GM18499 (cell line): ENCODE results near the gene NEO1.

Experiments
- ATAC-seq: cut with Tn5 transposase; IDR thresholded peaks from one replicate; pipeline ENCODE4 v1.9.1; 2021; ENCODE audit warnings: moderate number of reproducible peaks; ENCODE audit not compliant: insufficient read depth, unreplicated experiment

NEO1 gene

DNA sequence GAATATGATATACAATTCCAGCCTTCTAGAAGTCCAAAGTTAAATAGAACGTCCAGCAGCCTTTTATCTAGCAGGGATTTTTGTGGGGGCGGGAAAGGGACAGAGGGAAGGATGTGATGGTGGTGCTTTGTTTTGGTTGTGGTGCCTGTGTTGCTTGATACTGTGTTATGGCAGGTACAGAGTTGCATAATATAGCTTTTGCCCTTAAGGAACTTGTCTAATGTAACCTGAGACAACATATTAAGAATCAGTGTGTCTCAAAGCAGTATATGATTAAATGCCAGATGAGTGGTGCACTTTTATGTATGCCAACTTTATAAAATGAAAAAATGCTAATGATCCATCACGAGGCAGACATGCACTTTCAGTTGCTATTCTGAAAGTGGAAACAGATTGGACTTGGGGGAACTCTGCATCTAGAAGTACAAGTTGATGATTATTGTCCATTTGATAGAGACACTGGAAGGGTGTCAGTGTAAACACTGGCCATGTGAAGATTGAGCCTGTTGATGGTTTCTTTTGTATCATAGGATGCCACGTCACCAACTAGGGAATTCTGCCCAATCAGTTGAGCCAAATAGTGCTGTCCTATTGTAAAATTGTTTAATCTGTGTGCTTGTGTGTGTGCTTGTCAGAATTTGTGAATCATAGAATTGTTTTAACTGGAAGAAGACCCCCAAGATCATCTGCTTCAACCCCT is 23.0 kb downstream of the NEO1 start:
- ATAC-seq, result no peak

DNA sequence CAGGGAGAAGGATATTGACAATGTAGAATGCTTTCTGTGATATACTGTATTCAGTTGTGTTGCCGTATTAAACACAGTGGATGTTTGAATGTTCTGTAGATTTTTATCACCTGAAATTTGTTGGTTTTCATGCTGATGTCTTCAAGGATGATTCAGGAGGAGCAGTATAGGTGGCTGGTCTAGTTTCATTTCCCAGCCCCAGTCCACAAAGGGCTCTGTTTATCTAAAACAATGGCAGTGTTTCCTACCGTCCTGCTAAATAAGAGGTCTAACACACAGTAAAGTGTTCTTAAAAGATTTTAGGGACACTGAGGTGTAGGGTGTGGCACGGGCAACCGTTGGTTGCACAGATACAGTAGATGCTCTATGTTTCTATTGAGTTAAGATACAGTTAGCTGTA is 26.0 kb downstream of the NEO1 start:
- ATAC-seq, result no peak

DNA sequence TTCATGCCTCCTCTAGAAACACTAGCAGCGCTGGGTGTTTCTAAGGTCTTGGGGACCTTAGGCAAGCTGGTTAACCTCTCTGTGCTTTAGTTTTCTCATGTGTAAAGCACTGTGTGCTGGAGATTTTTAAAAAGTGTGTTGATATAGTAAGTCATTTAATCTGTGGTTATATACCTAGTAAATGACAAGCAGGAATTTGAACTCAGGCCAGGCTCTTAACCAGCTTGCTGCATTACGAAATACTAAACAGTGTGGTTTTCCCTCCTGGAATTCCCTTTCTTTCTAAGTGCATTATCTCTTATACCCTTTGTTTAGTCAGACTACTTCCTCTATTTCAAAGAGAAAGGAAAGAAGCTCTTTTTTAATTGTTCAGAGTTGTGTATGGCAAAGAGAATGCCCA is 26.5 kb downstream of the NEO1 start:
- ATAC-seq, result no peak

DNA sequence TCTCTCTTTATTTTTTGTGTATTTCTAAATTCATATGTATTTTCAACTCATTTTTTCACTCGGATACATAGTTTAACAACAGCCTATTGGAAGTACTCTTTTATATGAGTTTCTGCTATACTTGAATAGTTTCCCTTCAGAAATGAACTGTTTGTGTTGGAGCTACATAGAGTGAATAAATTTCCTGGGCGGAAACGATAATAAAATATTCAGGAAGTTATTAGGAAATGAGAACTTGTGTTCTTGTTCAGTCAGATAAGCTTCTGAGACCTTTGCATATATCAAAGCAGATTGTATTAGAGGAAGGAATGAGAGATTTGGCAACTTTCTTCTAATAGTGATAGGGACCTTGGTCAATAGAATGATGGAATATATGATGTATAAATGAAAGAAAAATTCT is 27.3 kb downstream of the NEO1 start:
- ATAC-seq, result no peak

DNA sequence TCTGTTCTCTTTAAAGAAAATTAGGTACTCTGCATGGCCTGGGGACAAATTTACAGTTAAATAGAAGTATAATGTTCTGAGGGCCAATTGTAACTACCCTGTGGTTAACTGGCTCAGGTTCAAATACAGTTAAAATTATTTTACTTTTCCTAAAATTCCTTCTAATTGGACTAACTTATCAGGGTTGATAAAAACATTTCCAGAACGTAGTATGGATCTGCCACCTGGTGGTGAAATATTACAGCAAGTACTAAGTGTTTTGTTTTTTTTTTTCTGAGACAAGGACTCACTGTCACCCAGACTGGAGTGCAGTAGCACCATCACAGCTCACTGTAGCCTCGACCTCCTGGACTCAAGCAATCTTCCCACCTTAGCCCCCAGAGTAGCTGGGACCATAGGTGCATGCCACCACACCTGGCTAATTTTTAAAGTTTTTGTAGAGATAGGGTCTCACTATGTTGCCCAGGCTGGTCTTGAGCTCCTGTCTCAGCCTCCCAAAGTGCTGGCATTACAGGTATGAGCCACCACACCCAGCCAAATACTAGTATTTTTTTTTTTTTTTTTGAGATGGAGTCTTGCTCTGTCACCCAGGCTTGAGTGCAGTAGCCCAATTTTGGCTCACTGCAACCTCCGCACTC is 29.2 kb downstream of the NEO1 start:
- ATAC-seq, result no peak

DNA sequence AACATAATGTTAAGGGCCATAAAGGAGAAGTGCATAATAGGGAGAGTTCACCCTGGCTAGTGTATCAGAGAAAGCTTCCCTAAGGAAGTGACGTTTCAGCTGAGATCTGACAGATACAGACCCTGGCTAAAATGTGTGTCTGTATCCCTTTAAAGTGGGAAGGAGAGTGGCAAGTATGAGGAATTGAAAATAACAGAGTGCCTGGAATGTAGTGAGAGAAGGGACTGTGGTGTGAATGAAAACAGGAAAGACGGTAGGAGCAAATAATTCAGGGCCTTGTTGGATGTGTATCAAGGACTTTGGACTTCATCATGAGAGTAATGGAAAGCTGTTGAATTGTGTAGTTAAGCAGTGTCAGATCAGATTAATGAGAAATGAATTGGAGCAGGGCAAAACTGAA is 30.5 kb downstream of the NEO1 start:
- no peak for ATAC-seq

DNA sequence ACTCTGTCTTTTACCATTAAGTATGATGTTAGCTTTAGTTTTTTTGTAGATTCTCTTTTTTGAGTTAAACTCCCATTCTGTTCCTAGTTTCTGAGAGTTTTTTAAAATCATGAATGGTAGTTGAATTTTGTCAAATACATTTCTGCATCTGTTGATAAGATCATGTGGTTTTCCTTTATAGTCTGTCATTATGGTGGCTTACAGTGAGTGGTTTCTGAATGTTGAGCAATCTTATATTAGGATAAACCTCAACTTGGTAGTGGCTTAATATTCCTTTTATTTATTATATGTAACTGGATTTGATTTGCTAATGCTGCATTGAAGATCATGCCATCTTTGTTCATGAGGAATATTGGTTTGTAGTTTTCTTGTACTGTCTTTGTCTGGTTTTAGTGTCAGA is 34.8 kb downstream of the NEO1 start:
- no peak for ATAC-seq

DNA sequence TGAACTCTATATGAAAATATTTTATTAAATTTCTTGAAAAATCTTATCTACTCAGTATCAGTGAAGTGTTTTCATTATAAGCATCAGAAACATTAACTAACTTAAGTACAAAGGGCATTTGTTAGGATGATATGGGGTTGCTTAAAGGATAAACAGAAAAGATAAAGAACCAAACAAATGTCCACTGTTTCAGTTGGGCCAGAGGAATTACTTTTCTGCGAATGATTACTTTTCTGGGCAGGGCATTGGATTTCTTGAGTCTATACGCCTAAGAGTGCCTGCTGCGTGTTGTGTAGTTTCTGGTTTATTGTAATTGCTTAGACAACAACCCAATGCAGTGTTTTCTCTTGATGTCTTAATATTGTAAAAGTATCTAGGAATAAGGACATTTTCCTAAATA is 52.8 kb downstream of the NEO1 start:
- no peak for ATAC-seq

DNA sequence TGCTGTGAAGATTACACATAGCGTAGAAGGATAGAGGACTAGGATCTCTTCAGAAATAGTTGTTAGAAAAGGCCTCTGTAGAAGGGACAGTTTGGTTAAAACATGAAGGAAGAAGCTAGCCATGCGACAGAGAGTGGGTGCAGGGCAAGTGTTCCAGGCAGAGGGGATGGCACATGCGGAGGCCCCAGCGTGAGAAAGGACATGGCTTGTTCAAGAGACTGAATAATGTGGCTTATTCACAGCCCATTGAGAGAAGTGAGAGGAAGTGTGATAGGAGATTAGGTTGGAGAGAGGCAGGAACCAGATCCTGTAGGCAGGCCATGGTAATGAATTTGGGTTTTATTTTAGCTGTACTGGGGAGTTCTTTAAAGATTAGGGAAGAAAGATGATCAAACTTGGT is 56.4 kb downstream of the NEO1 start:
- ATAC-seq, result no peak

DNA sequence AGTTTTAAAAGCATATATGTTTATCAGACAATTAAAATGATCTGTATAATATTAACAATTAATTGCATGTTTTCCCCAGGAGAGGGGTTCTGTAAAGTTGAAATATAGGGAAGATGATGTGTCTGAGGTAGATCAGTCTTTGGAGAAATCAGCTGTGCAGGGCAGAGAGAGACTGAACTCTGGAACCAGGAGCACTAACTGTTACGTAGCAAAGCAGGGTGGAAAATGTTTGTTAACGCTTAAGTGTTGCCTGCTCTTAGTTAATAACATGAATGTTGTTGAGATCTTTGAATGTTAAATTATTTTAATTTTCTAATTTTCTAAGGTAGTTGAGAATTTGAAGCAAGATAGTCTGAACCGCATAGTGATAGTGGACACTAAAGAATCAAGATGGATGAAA is 57.5 kb downstream of the NEO1 start:
- ATAC-seq, result no peak

DNA sequence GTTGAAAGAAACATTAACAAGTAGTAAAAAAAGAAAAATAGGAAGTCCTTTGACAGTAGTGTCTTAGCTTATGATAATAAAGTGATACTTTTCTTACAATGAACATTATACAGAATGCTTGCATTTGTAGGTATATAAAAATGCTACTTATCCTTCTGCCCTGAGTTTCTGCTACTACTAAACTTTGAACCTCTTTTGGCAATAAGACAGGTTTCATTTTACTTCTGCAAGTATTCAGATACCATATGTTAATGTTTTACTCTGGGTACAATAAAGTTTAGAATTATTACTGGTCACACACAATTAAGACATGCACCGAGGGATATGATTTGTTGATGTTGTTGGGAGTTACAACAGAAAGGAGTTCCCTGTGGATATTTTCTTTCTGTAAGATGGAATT is 57.9 kb downstream of the NEO1 start:
- ATAC-seq, result no peak

DNA sequence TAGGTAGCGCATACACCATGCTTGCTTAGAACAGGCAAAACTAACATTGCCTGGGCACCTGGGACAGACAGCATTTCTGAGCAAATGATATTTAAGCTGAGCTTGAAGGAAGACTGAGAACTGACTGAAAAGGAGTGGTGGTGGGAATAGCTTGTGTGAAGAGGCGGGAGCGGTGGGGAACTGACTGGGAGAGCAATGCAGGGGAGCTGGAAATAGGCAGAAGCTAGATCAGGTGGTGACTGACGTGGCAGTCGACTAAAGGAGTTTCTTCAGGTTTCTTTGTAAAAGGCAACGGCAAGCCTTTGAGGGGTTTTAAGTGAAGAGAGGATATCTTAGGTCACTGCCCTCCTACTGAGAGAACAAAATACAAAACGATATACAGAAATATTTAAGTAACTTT is 61.8 kb downstream of the NEO1 start:
- ATAC-seq, result no peak

DNA sequence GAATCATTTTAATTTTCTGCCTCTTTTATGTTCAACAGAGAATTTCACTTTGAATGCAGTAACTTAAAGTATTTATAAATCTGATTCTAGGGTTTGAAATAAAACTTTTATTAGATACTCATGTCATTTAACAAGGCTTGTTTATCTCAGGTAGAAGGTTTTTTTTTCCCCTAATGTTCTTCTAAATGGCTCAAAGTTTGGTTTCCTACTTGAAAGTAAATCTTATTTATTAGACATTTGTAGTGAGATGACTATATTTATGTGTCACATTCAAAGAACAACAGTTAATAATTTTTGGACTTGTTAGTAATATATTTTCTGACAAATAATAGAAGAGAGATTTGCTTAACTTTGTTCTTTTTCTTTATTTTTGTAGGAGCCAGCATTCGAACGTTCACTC is 63.9 kb downstream of the NEO1 start:
- no peak for ATAC-seq

DNA sequence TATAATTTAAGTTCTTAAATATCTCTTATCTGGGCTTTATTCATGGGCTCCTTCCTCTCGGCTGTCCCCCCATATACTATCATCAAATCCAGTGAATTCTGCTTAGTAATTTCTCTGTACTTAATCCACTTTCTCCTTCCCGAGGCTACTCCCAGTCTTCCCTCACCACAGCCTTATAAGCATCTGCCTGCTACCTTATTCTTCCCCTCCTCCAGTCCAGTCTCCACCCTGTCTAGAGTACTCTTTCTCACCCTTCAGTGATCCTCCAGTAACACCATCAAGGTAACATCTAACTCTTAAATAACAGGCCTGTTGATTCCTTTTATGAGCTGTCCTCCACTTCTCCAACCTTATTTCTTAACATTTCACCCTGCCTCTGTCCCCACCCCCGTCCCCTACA is 65.8 kb downstream of the NEO1 start:
- no peak for ATAC-seq

DNA sequence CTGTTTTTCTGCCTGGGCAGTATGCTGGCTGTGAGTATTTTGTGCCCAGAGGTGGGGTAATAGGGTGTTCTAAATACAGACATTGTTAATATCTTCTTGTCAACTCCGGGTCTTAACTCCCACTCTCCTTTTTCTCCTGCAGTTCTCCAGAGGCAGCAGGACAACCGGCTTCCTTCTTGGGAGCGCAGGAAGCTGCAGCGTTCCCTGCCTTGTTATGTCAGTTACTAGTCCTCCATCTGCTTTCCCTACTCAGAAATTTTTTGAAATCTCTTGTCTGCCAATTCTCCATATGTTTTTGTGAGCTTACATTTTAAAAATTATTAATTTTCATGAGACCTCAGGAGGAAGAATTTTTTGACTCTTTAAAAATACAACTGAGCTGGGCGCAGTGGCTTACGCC is 67.2 kb downstream of the NEO1 start:
- no peak for ATAC-seq

DNA sequence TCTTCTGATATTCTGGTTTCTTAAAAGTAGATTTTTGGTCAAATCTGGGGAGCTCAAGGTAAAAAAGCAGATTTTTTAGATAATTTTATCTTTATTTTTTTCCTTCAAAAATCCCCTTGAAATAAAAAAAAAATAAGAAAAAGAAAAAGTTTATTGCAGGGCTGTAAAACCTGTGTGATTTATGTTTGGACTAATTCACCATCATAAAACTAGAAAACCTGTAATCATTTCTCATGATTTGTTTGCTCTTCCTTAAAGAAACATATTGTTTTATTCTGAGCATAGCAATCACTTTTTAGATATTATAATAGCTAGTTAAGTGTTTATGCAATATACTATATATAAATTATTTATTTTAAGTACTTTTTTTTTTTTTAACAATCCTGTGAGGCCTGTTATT is 68.0 kb downstream of the NEO1 start:
- no peak for ATAC-seq

DNA sequence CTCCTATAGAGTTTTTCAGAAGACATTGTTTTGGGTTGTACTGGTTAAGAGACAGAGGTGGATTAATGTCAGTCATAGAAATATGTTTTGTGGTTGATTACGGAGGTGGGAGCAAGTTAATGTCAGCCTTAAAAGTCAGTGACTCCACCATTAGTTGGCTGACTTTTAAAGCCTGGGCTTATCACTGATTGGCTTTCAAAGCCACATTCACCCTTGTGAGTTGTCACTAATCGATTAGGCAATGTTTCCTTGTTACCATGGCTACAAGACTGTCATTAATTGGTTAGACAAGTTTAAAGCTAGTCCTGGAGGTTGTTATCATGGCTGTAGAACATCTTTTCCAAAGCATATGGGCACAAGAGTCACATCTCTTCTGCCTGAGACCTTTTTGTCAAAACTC is 73.0 kb downstream of the NEO1 start:
- no peak for ATAC-seq

DNA sequence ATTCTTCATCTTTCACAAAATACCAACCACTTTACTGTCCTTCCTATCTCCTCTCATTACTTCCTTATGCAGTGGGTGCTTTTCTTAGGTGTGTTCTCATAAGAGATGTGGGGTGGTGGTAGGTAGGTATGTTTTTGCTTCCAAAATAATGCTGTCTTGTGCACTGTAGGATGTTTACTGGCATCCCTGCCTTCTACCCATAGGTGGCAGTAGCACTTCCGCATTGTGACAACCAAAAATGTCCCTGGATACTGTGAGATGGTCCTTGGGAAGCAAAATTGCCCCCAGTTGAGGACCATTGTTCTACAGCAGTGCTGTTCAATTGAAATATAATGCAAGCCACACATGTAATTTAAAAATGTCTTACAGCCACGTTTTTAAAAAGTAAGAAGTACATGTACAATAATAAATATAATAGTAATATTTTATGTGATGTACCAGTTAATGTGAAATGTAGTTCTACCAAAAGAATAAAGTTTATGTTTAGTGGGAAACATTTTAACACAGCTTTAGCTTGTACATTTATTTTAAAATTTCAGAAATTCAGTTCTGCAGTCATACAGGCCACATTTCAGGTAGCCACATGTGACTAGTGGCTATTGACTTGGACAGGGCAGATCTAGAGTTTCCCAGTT is 75.2 kb downstream of the NEO1 start:
- no peak for ATAC-seq

DNA sequence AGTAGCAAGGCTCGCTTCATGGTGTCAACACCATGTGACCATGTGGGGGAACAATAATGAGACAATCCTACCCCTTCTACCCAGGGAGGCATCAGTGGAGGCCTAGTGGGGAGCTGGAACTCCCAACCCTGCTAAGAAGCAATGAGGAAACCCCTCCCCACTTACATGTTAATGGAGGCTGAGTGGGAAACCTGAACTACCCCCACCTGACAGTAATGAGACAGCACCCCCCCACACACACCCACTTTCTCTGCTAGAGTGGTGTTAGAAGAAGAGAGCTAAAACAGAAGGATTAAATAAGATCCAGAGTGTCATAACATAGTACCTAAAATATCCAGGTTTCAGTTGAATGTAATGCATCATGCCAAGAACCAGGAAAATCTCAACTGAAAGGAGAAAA is 78.6 kb downstream of the NEO1 start:
- no peak for ATAC-seq

DNA sequence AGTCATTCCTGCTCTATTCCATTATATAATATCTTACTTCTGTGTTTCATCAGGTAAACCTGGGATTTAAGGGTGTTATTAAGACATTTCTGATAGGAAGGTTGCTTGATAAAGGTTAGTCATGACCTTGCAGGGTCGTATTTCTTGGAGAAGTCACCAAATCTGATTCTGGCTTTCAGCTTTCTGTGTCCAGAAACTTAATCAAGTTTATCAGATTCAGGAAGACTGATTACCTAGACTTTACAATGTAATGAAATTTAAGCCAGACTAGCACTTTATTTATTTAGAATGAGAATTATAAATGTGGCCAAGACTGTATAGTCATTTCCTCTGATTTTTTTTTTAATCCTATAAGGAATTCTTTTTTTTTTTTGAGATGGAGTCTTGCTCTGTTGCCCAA is 81.9 kb downstream of the NEO1 start:
- ATAC-seq, result no peak

DNA sequence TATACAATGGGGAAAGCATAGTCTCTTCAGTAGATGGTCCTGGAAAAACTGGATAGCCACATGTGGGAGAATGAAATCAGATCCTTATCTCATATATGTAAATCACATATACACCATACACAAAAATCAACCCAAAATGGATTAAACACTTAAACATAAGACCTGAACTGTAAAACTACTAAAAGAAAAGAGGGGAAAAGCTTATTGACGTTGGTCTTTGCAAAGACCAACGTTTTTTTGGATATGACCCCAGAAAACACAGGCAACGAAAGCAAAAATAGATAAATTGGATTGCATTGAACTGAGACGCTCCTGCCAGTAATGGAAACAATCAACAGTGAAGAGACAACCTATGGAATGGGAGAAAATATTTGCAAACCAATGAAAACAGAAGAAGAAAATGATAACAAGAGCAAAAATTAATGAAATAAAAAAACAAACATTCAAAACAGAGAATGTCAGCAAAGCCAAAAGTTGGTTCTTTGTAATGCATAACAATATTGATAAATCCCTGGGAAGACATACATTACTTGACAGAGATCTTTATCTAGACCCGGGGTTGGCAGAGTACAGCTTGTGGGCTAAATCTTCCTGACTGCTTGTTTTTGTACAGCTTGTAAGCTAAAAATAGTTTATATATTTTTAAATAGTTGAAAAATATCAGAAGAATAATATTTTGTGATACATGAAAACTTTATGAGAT is 86.9 kb downstream of the NEO1 start:
- ATAC-seq, result no peak
